ENCODE measurements around the gene LILRB5. TPM values are rescaled to one million over a fixed set of nuclear protein-coding genes. Genes with fewer than 3 reads are reported as not detected.

LILRB5 gene
- total RNA-seq, 2 donors from 2014 or later = 2.6 to 12.0 TPM

- Histone ChIP-seq H3K9me3 (no peaks in the 10 kb centered on the region), H3K36me3 (peaks cover 22% of the 10 kb centered on the region), H3K4me1 (peaks cover 0 to 45% of the 10 kb centered on the region in 2 donors), H3K27ac (no peak overlapping the region), H3K27me3 (no peaks in the 10 kb centered on the region), H3K4me3 (no peak overlapping the region)
- no peak for TF ChIP-seq CTCF (IDR thresholded peaks at IDR 0.05)
- DNase-seq (ENCODE audit: low spot score) = no peak
Measured at GRCh38 chr19:54211235-54211634, 45.8 kb downstream of the LILRB5 start.

GRCh38 chr19:54209811-54210494 lies 47.1 kb downstream of the LILRB5 start:
- Histone ChIP-seq H3K36me3 (peaks cover 35% of the 10 kb centered on the region), H3K27me3 (no peaks in the 10 kb centered on the region), H3K27ac (peak overlapping the region; percentile 71 to 74), H3K4me3 (no peak overlapping the region), H3K9me3 (no peaks in the 10 kb centered on the region), H3K4me1 (peaks cover 0 to 58% of the 10 kb centered on the region in 2 donors)
- peak; percentile 94 for DNase-seq (ENCODE audit: low spot score)
- no peak for TF ChIP-seq CTCF (IDR thresholded peaks at IDR 0.05)

- Histone ChIP-seq H3K4me1 (peaks cover 0 to 65% of the 10 kb centered on the region in 2 donors), H3K27me3 (no peaks in the 10 kb centered on the region), H3K27ac (peak overlapping the region; percentile 71 to 74), H3K4me3 (no peak overlapping the region), H3K9me3 (no peaks in the 10 kb centered on the region), H3K36me3 (peaks cover 42% of the 10 kb centered on the region)
- DNase-seq (ENCODE audit: low spot score) = no peak
- TF ChIP-seq CTCF (IDR thresholded peaks at IDR 0.05) = no peak
Measured at GRCh38 chr19:54209058-54209810, 47.8 kb downstream of the LILRB5 start.

- no peak overlapping the region for H3K4me3 ChIP-seq
- H3K9me3 ChIP-seq = no peaks in the 10 kb centered on the region
- no peak for DNase-seq (ENCODE audit: low spot score)
- no peaks in the 10 kb centered on the region for H3K27me3 ChIP-seq
- H3K27ac ChIP-seq = peak overlapping the region; percentile 71 to 74
- peaks cover 47% of the 10 kb centered on the region for H3K36me3 ChIP-seq
- no peak for TF ChIP-seq CTCF (IDR thresholded peaks at IDR 0.05)
- H3K4me1 ChIP-seq = peaks cover 0 to 70% of the 10 kb centered on the region in 2 donors
Measured at GRCh38 chr19:54208784-54209057, 48.4 kb downstream of the LILRB5 start.

- H3K27me3 ChIP-seq = no peaks in the 10 kb centered on the region
- H3K4me1 ChIP-seq = peaks cover 0 to 76% of the 10 kb centered on the region in 2 donors
- peak; percentile 88 for DNase-seq (ENCODE audit: low spot score)
- peaks cover 53% of the 10 kb centered on the region for H3K36me3 ChIP-seq
- H3K9me3 ChIP-seq = no peaks in the 10 kb centered on the region
- TF ChIP-seq CTCF (IDR thresholded peaks at IDR 0.05) = no peak
- H3K27ac ChIP-seq = peak overlapping the region; percentile 71 to 74
- H3K4me3 ChIP-seq = no peak overlapping the region
Measured at GRCh38 chr19:54207983-54208783, 48.9 kb downstream of the LILRB5 start.
